Measurements from ENCODE around the gene KLF13. TPM values are rescaled to one million over a fixed set of nuclear protein-coding genes. Genes with fewer than 3 reads are reported as not detected.

The KLF13 gene
- total RNA-seq, 1 donor from 2014 or later, result 26.9 TPM

DNA sequence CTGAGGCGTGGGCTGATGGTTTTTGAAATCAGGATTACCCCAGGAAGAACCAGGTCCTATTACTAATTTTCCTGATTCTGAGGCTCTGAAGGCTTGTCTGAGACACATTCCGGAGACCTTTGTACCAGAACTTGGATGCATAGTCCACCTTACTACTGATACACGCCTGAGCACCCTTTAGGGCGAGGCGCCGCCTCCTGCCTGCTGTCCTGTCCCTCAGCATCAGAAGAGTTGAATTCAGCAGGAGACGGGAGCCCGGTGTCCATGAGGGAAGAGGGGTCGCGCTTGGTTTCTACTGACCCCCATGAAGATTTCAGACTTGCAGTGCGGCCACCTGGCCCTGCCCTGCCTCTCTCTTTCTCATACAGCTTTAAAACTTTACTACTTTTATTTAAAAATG is 49.9 kb downstream of the KLF13 start:
- TF ChIP-seq, protein P1, sequence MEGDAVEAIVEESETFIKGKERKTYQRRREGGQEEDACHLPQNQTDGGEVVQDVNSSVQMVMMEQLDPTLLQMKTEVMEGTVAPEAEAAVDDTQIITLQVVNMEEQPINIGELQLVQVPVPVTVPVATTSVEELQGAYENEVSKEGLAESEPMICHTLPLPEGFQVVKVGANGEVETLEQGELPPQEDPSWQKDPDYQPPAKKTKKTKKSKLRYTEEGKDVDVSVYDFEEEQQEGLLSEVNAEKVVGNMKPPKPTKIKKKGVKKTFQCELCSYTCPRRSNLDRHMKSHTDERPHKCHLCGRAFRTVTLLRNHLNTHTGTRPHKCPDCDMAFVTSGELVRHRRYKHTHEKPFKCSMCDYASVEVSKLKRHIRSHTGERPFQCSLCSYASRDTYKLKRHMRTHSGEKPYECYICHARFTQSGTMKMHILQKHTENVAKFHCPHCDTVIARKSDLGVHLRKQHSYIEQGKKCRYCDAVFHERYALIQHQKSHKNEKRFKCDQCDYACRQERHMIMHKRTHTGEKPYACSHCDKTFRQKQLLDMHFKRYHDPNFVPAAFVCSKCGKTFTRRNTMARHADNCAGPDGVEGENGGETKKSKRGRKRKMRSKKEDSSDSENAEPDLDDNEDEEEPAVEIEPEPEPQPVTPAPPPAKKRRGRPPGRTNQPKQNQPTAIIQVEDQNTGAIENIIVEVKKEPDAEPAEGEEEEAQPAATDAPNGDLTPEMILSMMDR (IDR thresholded peaks at IDR 0.05; ENCODE audit: unreplicated experiment), result no peak
- peaks cover 13% of the 10 kb centered on the region for H3K36me3 Mint-ChIP-seq (ENCODE audit: insufficient read depth)
- no peaks in the 10 kb centered on the region for H3K27me3 Mint-ChIP-seq
- H3K27ac Mint-ChIP-seq, result no peak overlapping the region
- peaks cover 4% of the 10 kb centered on the region for H3K4me1 Mint-ChIP-seq (ENCODE audit: low read depth)
- H3K9me3 Mint-ChIP-seq (ENCODE audit: low read depth), result no peaks in the 10 kb centered on the region
- H3K4me3 Mint-ChIP-seq (ENCODE audit: low read depth), result no peak overlapping the region
- no peak for DNase-seq (ENCODE audit: low spot score, unreplicated experiment)

DNA sequence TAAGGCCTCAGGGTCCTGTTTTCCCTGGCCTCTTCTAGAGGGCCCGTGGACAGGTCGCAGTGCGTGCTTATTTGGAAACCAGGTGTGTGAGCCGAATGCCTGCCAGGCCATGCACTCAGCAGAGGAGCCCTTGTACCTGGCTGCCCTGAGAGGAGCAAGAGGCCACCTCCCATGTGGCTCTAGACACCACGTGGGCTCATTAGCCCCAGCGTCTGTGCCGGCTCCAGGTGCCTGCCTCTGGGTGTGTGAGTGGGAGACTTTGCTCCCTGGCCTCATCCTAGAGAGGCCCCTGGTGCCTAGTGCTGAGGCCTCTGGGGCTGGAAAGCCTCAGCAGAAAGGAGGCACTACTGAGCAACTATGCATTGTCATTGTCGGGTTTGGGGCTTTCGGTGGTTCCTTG is 50.4 kb downstream of the KLF13 start:
- H3K9me3 Mint-ChIP-seq (ENCODE audit: low read depth), result no peaks in the 10 kb centered on the region
- no peak for DNase-seq (ENCODE audit: low spot score, unreplicated experiment)
- TF ChIP-seq, protein P1 (IDR thresholded peaks at IDR 0.05; ENCODE audit: unreplicated experiment), result no peak
- H3K4me1 Mint-ChIP-seq (ENCODE audit: low read depth), result peaks cover 4% of the 10 kb centered on the region
- peaks cover 15% of the 10 kb centered on the region for H3K36me3 Mint-ChIP-seq (ENCODE audit: insufficient read depth)
- no peak overlapping the region for H3K27ac Mint-ChIP-seq
- H3K4me3 Mint-ChIP-seq (ENCODE audit: low read depth), result no peak overlapping the region
- no peaks in the 10 kb centered on the region for H3K27me3 Mint-ChIP-seq

DNA sequence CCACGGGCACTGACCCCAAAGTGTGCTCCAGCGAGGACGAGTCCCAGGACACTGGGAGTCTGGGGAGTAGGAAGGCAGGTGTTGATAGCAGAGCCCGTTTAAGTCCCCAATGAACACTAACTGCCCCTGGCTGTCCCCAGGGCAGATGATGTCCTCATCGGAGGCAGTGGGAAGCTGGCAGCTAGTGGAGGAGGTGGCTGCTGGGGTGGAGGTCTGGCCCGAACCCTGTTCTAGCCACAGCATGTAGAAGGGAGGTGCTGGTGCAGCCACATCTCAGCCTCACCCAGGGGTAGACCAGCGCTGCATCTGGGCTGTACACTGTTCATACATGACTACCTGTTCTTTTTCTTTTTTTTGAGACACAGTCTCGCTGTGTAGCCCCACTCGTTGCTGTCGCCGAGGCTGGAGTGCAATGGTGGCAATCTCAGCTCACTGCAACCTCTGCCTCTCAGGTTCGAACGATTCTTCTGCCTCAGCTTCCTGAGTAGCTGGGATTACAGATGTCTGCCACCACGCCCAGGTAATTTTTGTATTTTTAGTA is 51.8 kb downstream of the KLF13 start:
- H3K27me3 Mint-ChIP-seq, result no peaks in the 10 kb centered on the region
- TF ChIP-seq, protein P1 (IDR thresholded peaks at IDR 0.05; ENCODE audit: unreplicated experiment), result no peak
- H3K4me3 Mint-ChIP-seq (ENCODE audit: low read depth), result no peak overlapping the region
- peaks cover 9% of the 10 kb centered on the region for H3K4me1 Mint-ChIP-seq (ENCODE audit: low read depth)
- H3K36me3 Mint-ChIP-seq (ENCODE audit: insufficient read depth), result peaks cover 11% of the 10 kb centered on the region
- DNase-seq (ENCODE audit: low spot score, unreplicated experiment), result no peak
- H3K27ac Mint-ChIP-seq, result no peak overlapping the region
- no peaks in the 10 kb centered on the region for H3K9me3 Mint-ChIP-seq (ENCODE audit: low read depth)

DNA sequence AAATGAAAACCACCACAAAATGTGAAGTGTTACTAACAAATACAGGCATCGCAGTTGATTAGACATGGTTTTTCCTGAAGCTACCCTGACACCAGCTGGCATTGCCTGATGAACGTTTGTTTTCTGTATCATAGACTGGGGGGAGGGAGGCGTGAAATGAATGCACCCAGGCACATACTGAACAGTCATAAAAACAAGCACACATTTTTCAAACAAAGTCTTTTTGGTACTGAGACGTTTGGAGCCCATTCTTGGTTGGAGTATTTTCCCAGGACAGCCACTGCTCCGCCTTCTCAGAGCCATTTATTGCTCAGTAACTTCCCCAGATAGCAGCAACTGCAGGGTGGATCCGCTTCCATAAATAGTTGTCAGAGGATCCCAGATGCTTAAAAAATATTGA is 52.4 kb downstream of the KLF13 start:
- Mint-ChIP-seq H3K27ac (no peak overlapping the region), H3K27me3 (no peaks in the 10 kb centered on the region), H3K9me3 (ENCODE audit: low read depth) (no peaks in the 10 kb centered on the region), H3K4me3 (ENCODE audit: low read depth) (no peak overlapping the region), H3K36me3 (ENCODE audit: insufficient read depth) (peaks cover 11% of the 10 kb centered on the region), H3K4me1 (ENCODE audit: low read depth) (peaks cover 9% of the 10 kb centered on the region)
- DNase-seq (ENCODE audit: low spot score, unreplicated experiment), result no peak
- TF ChIP-seq, protein P1 (IDR thresholded peaks at IDR 0.05; ENCODE audit: unreplicated experiment), result no peak

DNA sequence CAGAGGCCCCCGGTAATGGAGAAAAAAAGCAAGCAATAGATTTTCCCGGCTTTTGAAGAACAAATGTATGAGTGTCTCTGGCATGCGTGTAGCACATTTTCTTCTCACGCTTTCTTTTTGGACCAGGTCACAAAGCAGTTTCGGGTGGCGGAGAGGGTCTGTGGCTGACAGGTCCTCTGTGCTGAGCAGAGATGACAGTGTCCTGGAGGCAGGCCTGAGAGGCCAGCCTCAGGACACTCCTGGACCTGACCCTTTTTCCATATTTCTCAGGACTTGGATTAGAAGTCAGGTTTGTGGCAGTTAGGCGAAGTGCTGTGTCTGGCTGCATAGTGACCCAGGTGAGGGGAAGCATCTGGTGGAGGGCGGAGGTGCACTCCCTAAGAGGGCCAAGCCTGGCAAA is 52.9 kb downstream of the KLF13 start:
- H3K27me3 Mint-ChIP-seq, result no peaks in the 10 kb centered on the region
- H3K36me3 Mint-ChIP-seq (ENCODE audit: insufficient read depth), result peaks cover 10% of the 10 kb centered on the region
- TF ChIP-seq, protein P1 (IDR thresholded peaks at IDR 0.05; ENCODE audit: unreplicated experiment), result no peak
- no peaks in the 10 kb centered on the region for H3K9me3 Mint-ChIP-seq (ENCODE audit: low read depth)
- H3K4me3 Mint-ChIP-seq (ENCODE audit: low read depth), result no peak overlapping the region
- H3K4me1 Mint-ChIP-seq (ENCODE audit: low read depth), result peaks cover 9% of the 10 kb centered on the region
- DNase-seq (ENCODE audit: low spot score, unreplicated experiment), result no peak
- H3K27ac Mint-ChIP-seq, result peak overlapping the region; percentile 18

All from progenitor cell of endocrine pancreas (in vitro differentiated cells).